Memory B cell (primary cell): ENCODE data around the gene LCN12.

Source experiments
- ATAC-seq: fragments of 150-1000 bp; cut with Tn5 transposase; 2 replicates; pipeline ENCODE4 v1.10.0; 2021; ENCODE audit warnings: low read depth, mild to moderate bottlenecking, moderate library complexity
- DNase-seq, 2 donors: peaks; one replicate each; pipeline ENCODE4 v3.0.0; 2022; ENCODE audit warnings: low spot score in 2 of 2
- H3K27ac Mint-ChIP-seq: one replicate; pipeline ENCODE4 v1.8.0; 2022; ENCODE audit warnings: mild to moderate bottlenecking, moderate library complexity, mixed read lengths
- H3K27me3 Mint-ChIP-seq: one replicate; pipeline ENCODE4 v1.8.0; 2022; ENCODE audit warnings: mixed read lengths
- H3K36me3 Mint-ChIP-seq: one replicate; pipeline ENCODE4 v1.8.0; 2022; ENCODE audit warnings: mild to moderate bottlenecking, mixed read lengths
- H3K4me1 Mint-ChIP-seq: one replicate; pipeline ENCODE4 v1.8.0; 2022; ENCODE audit warnings: mixed read lengths
- H3K4me3 Mint-ChIP-seq: one replicate; pipeline ENCODE4 v1.8.0; 2022; ENCODE audit warnings: mild to moderate bottlenecking, moderate library complexity, mixed read lengths
- H3K9me3 Mint-ChIP-seq: one replicate; pipeline ENCODE4 v1.8.0; 2022; ENCODE audit warnings: mixed read lengths

Gene LCN12

GRCh38 chr9:136921307-136921706 is 30.8 kb upstream of the LCN12 start:
- DNase-seq (no peak), ATAC-seq (no peak)
- Mint-ChIP-seq H3K4me1 (peaks cover 6% of the 10 kb centered on the region), H3K9me3 (no peaks in the 10 kb centered on the region), H3K27me3 (no peaks in the 10 kb centered on the region), H3K4me3 (no peak overlapping the region), H3K36me3 (peaks cover 32% of the 10 kb centered on the region), H3K27ac (no peak overlapping the region)

DNA sequence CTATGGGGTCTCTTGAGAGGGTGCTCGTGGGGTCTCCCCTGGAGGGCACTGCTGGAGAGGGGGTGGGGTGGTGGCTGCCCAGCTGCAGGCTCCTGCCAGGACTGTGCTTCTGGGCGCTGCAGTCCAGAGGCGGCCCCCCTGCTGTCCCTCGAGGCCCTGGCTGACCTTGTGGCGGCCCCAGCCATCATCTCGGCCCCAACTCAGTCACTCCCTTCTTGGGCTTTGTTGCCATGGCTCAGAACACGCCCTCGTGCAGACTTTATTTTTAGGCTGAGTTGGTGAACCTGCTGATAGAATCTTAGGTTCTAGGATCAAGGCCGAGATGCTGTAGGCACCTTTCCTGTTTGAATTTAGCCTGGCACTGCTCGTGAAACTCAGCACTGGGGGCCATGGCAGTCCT is 30.4 kb upstream of the LCN12 start:
- Mint-ChIP-seq H3K27ac (no peak overlapping the region), H3K9me3 (no peaks in the 10 kb centered on the region)

GRCh38 chr9:136922540-136922939 is 29.5 kb upstream of the LCN12 start:
- no peak overlapping the region for H3K4me3 Mint-ChIP-seq
- DNase-seq = no peak
- ATAC-seq = no peak
- H3K36me3 Mint-ChIP-seq = peaks cover 25% of the 10 kb centered on the region
- peaks cover 2% of the 10 kb centered on the region for H3K4me1 Mint-ChIP-seq
- no peak overlapping the region for H3K27ac Mint-ChIP-seq
- H3K9me3 Mint-ChIP-seq = no peaks in the 10 kb centered on the region
- no peaks in the 10 kb centered on the region for H3K27me3 Mint-ChIP-seq

More for the DNA sequence above, 30.4 kb upstream of the LCN12 start:
- peaks cover 6% of the 10 kb centered on the region for H3K4me1 Mint-ChIP-seq
- H3K27me3 Mint-ChIP-seq = no peaks in the 10 kb centered on the region
- H3K36me3 Mint-ChIP-seq = peaks cover 32% of the 10 kb centered on the region
- ATAC-seq (no peak), DNase-seq (no peak)
- H3K4me3 Mint-ChIP-seq = no peak overlapping the region

GRCh38 chr9:136923881-136924280 is 28.2 kb upstream of the LCN12 start:
- H3K27me3 Mint-ChIP-seq = no peaks in the 10 kb centered on the region
- no peak for ATAC-seq
- H3K36me3 Mint-ChIP-seq = peaks cover 22% of the 10 kb centered on the region
- no peak for DNase-seq
- no peak overlapping the region for H3K27ac Mint-ChIP-seq
- H3K4me1 Mint-ChIP-seq = peaks cover 5% of the 10 kb centered on the region
- no peaks in the 10 kb centered on the region for H3K9me3 Mint-ChIP-seq
- H3K4me3 Mint-ChIP-seq = no peak overlapping the region

DNA sequence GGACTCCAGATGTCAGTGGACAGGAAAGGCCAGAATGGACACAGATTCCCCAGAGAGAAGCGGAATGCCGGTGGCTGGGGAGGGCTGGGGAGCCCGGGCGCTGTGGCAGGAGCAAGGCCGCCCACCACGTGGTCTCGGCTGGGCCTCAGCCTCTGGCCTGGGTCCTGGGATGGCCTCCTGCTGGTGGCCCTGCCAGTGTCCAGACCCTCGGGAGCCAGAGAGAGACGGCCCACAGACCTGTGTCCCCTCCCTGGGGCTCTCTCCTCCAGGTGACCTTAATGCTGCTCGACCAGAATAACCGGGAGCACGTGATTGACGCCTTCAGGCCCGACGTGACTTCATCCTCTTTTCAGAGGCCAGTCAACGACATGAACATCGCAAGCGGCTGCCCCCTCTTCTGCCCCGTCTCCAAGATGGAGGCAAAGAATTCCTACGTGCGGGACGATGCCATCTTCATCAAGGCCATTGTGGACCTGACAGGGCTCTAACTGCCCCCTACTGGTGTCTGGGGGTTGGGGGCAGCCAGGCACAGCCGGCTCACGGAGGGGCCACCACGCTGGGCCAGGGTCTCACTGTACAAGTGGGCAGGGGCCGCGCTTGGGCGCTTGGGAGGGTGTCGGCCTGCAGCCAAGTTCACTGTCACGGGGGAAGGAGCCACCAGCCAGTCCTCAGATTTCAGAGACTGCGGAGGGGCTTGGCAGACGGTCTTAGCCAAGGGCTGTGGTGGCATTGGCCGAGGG is 26.5 kb upstream of the LCN12 start:
- Mint-ChIP-seq H3K27ac (no peak overlapping the region), H3K27me3 (no peaks in the 10 kb centered on the region), H3K4me3 (no peak overlapping the region), H3K9me3 (no peaks in the 10 kb centered on the region), H3K36me3 (peaks cover 11% of the 10 kb centered on the region), H3K4me1 (peaks cover 5% of the 10 kb centered on the region)
- no peak for ATAC-seq
- DNase-seq = no peak

GRCh38 chr9:136926154-136926704 is 25.8 kb upstream of the LCN12 start:
- H3K4me1 Mint-ChIP-seq = peaks cover 5% of the 10 kb centered on the region
- no peak overlapping the region for H3K4me3 Mint-ChIP-seq
- no peaks in the 10 kb centered on the region for H3K27me3 Mint-ChIP-seq
- no peaks in the 10 kb centered on the region for H3K9me3 Mint-ChIP-seq
- H3K27ac Mint-ChIP-seq = no peak overlapping the region
- no peak for ATAC-seq
- H3K36me3 Mint-ChIP-seq = peaks cover 11% of the 10 kb centered on the region
- no peak for DNase-seq

- no peak for ATAC-seq
- no peak for DNase-seq
- H3K36me3 Mint-ChIP-seq = peaks cover 11% of the 10 kb centered on the region
- H3K27ac Mint-ChIP-seq = no peak overlapping the region
- peaks cover 5% of the 10 kb centered on the region for H3K4me1 Mint-ChIP-seq
- no peaks in the 10 kb centered on the region for H3K9me3 Mint-ChIP-seq
- H3K4me3 Mint-ChIP-seq = no peak overlapping the region
- H3K27me3 Mint-ChIP-seq = no peaks in the 10 kb centered on the region
Observed at GRCh38 chr9:136926749-136927148, 25.3 kb upstream of the LCN12 start.

- Mint-ChIP-seq H3K9me3 (no peaks in the 10 kb centered on the region), H3K36me3 (peaks cover 9% of the 10 kb centered on the region), H3K4me3 (no peak overlapping the region), H3K27me3 (no peaks in the 10 kb centered on the region), H3K4me1 (peaks cover 5% of the 10 kb centered on the region), H3K27ac (no peak overlapping the region)
- DNase-seq = no peak
- ATAC-seq = no peak
Observed at GRCh38 chr9:136927343-136928271, 24.5 kb upstream of the LCN12 start.

DNA sequence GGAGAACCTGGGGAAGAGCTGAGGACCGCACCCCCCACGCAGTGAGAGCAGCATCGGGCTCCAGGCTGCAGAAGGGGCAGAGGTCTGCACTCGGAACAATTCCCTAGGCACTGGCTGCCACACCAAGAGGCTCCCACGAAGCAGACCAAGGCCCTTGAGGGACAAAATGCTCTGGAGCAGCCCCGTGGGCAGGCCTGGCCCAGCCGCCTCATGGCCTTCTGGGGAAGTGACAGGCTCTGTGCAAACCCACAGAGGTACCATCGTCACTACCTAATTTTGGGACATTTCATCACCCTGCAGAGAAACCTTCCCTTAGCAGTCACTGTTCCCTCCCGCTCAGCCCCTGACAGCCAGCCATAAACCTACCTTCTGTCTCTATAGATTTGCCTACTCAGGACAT is 23.5 kb upstream of the LCN12 start:
- ATAC-seq (peak; percentile 53), DNase-seq (no peak)
- Mint-ChIP-seq H3K4me3 (no peak overlapping the region), H3K36me3 (peaks cover 5% of the 10 kb centered on the region), H3K9me3 (no peaks in the 10 kb centered on the region), H3K27ac (no peak overlapping the region), H3K27me3 (no peaks in the 10 kb centered on the region), H3K4me1 (peaks cover 3% of the 10 kb centered on the region)

GRCh38 chr9:136930014-136930413 is 22.1 kb upstream of the LCN12 start:
- no peaks in the 10 kb centered on the region for H3K9me3 Mint-ChIP-seq
- no peak overlapping the region for H3K27ac Mint-ChIP-seq
- H3K36me3 Mint-ChIP-seq = peaks cover 3% of the 10 kb centered on the region
- H3K27me3 Mint-ChIP-seq = no peaks in the 10 kb centered on the region
- ATAC-seq = no peak
- DNase-seq = no peak
- no peak overlapping the region for H3K4me3 Mint-ChIP-seq
- peaks cover 3% of the 10 kb centered on the region for H3K4me1 Mint-ChIP-seq

DNA sequence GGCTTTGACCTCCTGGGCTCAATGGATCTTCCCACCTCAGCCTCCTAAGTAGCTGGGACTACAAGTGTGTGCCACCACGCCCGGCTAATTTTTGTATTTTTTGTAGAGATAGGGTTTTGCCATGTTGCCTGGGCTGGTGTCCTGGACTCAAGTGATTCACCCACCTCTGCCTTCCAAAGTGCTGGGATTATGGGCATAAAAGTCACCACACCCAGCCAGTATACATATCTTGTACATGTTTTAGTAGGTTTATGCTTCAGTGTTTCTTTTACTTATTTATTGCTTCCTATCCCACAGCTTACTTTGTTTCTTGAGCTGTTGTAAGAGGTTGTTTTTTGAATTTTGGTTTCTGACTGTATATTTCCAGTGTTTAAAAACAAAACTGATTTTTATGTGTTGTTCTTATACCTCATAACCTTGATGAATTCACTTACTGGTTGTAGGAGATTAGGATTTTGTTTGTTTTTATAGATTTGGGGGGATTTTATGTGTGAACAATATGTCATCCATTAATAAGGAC is 20.4 kb upstream of the LCN12 start:
- Mint-ChIP-seq H3K4me3 (no peak overlapping the region), H3K27ac (peak overlapping the region; percentile 49), H3K4me1 (peaks cover 3% of the 10 kb centered on the region), H3K9me3 (no peaks in the 10 kb centered on the region), H3K27me3 (no peaks in the 10 kb centered on the region), H3K36me3 (peaks cover 2% of the 10 kb centered on the region)
- ATAC-seq (no peak), DNase-seq (no peak)

DNA sequence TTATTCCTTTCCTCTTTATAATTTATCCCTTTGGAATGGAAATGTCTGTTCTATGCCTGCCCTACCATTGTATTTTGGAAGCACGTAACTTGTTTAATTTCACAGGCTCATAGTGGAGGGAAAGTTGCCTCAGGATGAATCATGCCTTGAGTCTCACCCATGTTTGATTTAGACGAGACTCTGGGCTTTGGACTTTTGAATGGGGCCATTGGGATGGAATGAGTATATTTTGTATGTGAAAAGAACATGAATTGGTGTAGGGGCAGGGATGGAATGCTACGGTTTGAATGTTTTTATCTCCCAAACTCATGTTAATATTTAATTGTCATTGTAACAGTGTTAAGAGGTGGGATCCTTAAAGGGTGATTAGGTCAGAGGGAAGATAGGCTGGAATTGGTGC is 17.8 kb upstream of the LCN12 start:
- Mint-ChIP-seq H3K9me3 (no peaks in the 10 kb centered on the region), H3K4me3 (no peak overlapping the region), H3K27me3 (no peaks in the 10 kb centered on the region), H3K36me3 (peaks cover 3% of the 10 kb centered on the region), H3K27ac (no peak overlapping the region), H3K4me1 (no peaks in the 10 kb centered on the region)
- DNase-seq (no peak), ATAC-seq (no peak)

DNA sequence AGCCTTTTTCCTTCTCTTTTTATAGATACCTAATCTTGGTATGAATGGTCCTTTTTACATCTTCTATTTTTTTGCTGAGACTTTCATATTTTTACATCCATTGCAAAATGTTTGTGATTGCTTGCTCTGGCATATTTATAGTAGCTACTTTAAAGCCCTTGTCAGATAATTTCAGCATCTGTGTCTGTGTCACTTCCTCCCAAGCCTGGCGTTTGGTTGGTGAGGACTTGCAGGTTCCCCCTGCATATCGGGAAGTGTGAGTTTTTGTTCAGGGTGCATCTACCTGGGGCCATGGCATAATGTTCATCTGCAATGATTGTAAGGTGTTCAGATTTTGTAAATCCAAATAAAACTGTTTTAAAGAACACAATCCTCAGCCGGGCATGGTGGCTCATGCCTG is 16.4 kb upstream of the LCN12 start:
- DNase-seq = no peak
- Mint-ChIP-seq H3K36me3 (peaks cover 6% of the 10 kb centered on the region), H3K9me3 (no peaks in the 10 kb centered on the region), H3K4me3 (no peak overlapping the region), H3K4me1 (no peaks in the 10 kb centered on the region), H3K27me3 (no peaks in the 10 kb centered on the region), H3K27ac (no peak overlapping the region)
- ATAC-seq = no peak

DNA sequence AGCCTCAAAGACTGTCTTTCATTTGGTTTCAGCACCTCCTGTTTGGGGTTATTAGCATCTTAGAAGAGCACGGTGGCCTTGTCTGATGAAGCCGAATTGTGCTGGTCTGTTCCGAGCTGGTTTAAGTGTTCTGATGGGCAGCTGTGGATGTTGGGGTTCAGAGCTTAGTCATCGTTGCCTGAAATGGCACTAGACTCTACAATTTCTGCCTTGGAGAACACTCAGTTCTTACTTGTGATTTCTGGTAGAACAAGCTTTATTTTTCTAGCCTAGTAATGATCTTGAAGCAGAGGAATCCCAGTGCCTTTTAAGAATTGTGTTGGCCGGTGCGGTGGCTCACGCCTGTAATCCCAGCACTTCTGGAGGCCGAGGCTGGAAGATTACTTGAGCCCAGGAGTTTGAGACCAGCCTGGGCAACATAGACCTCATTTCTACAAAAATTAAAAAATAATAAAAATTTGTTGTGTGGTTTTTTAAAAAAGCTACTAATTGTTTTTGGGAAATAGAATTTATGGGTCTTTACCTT is 15.4 kb upstream of the LCN12 start:
- ATAC-seq = no peak
- H3K27ac Mint-ChIP-seq = no peak overlapping the region
- H3K36me3 Mint-ChIP-seq = peaks cover 9% of the 10 kb centered on the region
- H3K4me1 Mint-ChIP-seq = no peaks in the 10 kb centered on the region
- no peaks in the 10 kb centered on the region for H3K9me3 Mint-ChIP-seq
- DNase-seq = no peak
- no peaks in the 10 kb centered on the region for H3K27me3 Mint-ChIP-seq
- H3K4me3 Mint-ChIP-seq = no peak overlapping the region
